Endothelial cell of umbilical vein (primary cell): ENCODE results near the gene MRPL58. TPM values are rescaled to one million over a fixed set of nuclear protein-coding genes. Genes with fewer than 3 reads are reported as not detected.

Experiments
- BruUV-seq: library from RNA; stranded (reverse); fragments of 400-500 nt; replicated peaks from 2 replicates; lab custom pipeline; 2021; lab: Mats Ljungman, UMichigan
- CTCF ChIA-PET: fragments of 300-600, 350-600 bp; sonication (Branson Sonifier 250); formaldehyde crosslinking; loops from one replicate; lab custom pipeline; 2021; ENCODE audit warnings: antibody characterized with exemption, inconsistent platforms; lab: Charles Lee
- POLR2A ChIA-PET: fragments of 300-600, 350-600 bp; sonication (Branson Sonifier 250); formaldehyde crosslinking; loops from one replicate; lab custom pipeline; 2021; ENCODE audit warnings: antibody characterized with exemption, inconsistent platforms; lab: Charles Lee
- DNase-seq: peaks from one replicate; pipeline ENCODE4 v3.0.0-alpha.2; 2011; ENCODE audit warnings: low read depth, low spot score
- FAIRE-seq: peaks from 2 replicates; lab custom pipeline; 2011; peaks lifted over from hg19 to GRCh38; lab: Jason Lieb, UNC
- H2AFZ ChIP-seq: 2 replicates; pipeline ENCODE4 v1.6.0; 2012; ENCODE audit warnings: low read depth, low read length, control low read depth, inconsistent platforms
- H3K27ac ChIP-seq: 2 replicates; pipeline ENCODE4 v1.5.1; 2011; ENCODE audit warnings: low read depth, mild to moderate bottlenecking, control low read depth, low read length, moderate library complexity; ENCODE audit not compliant: insufficient read depth
- H3K27me3 ChIP-seq, 2 experiments: 2 replicates each; pipeline versions ENCODE4 v1.6.0 to v1.6.1; 2011; ENCODE audit warnings: low read length in 2 of 2, mixed read lengths in 1 of 2; ENCODE audit not compliant: control insufficient read depth in 2 of 2, insufficient read depth in 2 of 2
- H3K36me3 ChIP-seq, 2 experiments: 2 replicates in 1 of 2; 3 replicates in 1 of 2; pipeline ENCODE4 v1.5.1; 2011; ENCODE audit warnings: low read length in 2 of 2, mild to moderate bottlenecking in 1 of 2, moderate library complexity in 1 of 2; ENCODE audit not compliant: control insufficient read depth in 2 of 2, insufficient read depth in 2 of 2; ENCODE audit errors: extremely low read depth in 1 of 2
- H3K4me1 ChIP-seq: 3 replicates; pipeline ENCODE4 v1.5.1; 2011; ENCODE audit warnings: mild to moderate bottlenecking, low read length; ENCODE audit not compliant: control insufficient read depth, insufficient read depth; ENCODE audit errors: extremely low read depth
- H3K4me2 ChIP-seq: 2 replicates; pipeline ENCODE4 v1.6.1; 2011; ENCODE audit warnings: low read length, control low read depth, mixed read lengths; ENCODE audit not compliant: insufficient read depth
- H3K4me3 ChIP-seq, 3 experiments: fragments of 200-600 bp in 1 of 3; sonication (generic), shearing (Covaris generic) in 1 of 3; replicated peaks in 1 of 3; 2 replicates each; pipeline ENCODE4 v1.5.1; 2011 to 2016; ENCODE audit warnings: control low read depth in 3 of 3, low read length in 3 of 3, mild to moderate bottlenecking in 2 of 3, inconsistent platforms in 1 of 3, low read depth in 1 of 3, moderate library complexity in 1 of 3; ENCODE audit not compliant: insufficient read depth in 1 of 3
- H3K79me2 ChIP-seq: 2 replicates; pipeline ENCODE4 v1.6.0; 2012; ENCODE audit warnings: low read length, inconsistent platforms; ENCODE audit not compliant: control insufficient read depth, insufficient read depth
- H3K9ac ChIP-seq: replicated peaks from 2 replicates; pipeline ENCODE3; 2011; ENCODE audit warnings: low read length, control low read depth; ENCODE audit not compliant: insufficient read depth; ENCODE audit errors: extremely low read depth
- H3K9me1 ChIP-seq: replicated peaks from 3 replicates; pipeline ENCODE4 v1.6.0; 2011; ENCODE audit warnings: mild to moderate bottlenecking, low read length; ENCODE audit not compliant: control insufficient read depth, insufficient read depth; ENCODE audit errors: extremely low read depth
- H3K9me3 ChIP-seq: replicated peaks from 2 replicates; pipeline ENCODE4 v1.5.1; 2012; ENCODE audit warnings: low read length, inconsistent platforms; ENCODE audit not compliant: control insufficient read depth, insufficient read depth
- H4K20me1 ChIP-seq: replicated peaks from 2 replicates; pipeline ENCODE3; 2011; ENCODE audit warnings: mild to moderate bottlenecking, low read length; ENCODE audit not compliant: control insufficient read depth, insufficient read depth; ENCODE audit errors: extremely low read depth
- CTCF ChIP-seq, 2 donors: IDR thresholded peaks; 1 replicate in 1 of 2; 2 replicates in 1 of 2; pipeline ENCODE4 v1.5.1; 2011; ENCODE audit warnings: low read length in 2 of 2, mild to moderate bottlenecking in 2 of 2, moderate library complexity in 2 of 2, control low read depth in 1 of 2, inconsistent platforms in 1 of 2, low read depth in 1 of 2; ENCODE audit not compliant: insufficient read depth in 1 of 2; ENCODE audit errors: extremely low read depth in 1 of 2
- EZH2 ChIP-seq: IDR thresholded peaks from 2 replicates; pipeline ENCODE4 v1.6.1; 2012; ENCODE audit warnings: borderline replicate concordance, low read depth, mild to moderate bottlenecking, moderate library complexity, low read length, inconsistent platforms; ENCODE audit not compliant: severe bottlenecking
- FOS ChIP-seq: IDR thresholded peaks from 2 replicates; pipeline ENCODE4 v1.6.1; 2011; ENCODE audit warnings: mild to moderate bottlenecking, low read length, moderate library complexity, borderline replicate concordance; ENCODE audit not compliant: insufficient read depth
- GATA2 ChIP-seq: IDR thresholded peaks from 2 replicates; pipeline ENCODE4 v1.7.0; 2011; ENCODE audit warnings: low read depth, mild to moderate bottlenecking, moderate library complexity, mixed read lengths, low read length; ENCODE audit not compliant: insufficient read length, insufficient read depth
- JUN ChIP-seq: IDR thresholded peaks from 2 replicates; pipeline ENCODE4 v1.6.1; 2011; ENCODE audit warnings: borderline replicate concordance, low read depth; ENCODE audit not compliant: insufficient read length, insufficient read depth
- MAX ChIP-seq: IDR thresholded peaks from 2 replicates; pipeline ENCODE4 v1.6.1; 2011; ENCODE audit not compliant: insufficient read depth, insufficient read length
- MYC ChIP-seq: IDR thresholded peaks from one replicate; pipeline ENCODE4 v1.6.1; 2011; ENCODE audit warnings: mild to moderate bottlenecking, low read depth, low read length
- POLR2A ChIP-seq: IDR thresholded peaks from 2 replicates; pipeline ENCODE4 v1.6.1; 2012; ENCODE audit warnings: low read depth, mild to moderate bottlenecking, control low read depth, low read length
- POLR2AphosphoS5 ChIP-seq: IDR thresholded peaks from 2 replicates; pipeline ENCODE4 v1.6.1; 2012; ENCODE audit warnings: low read depth, mild to moderate bottlenecking, control low read depth, low read length, moderate library complexity; ENCODE audit not compliant: insufficient read depth
- dilution Hi-C: fragments of 300-500 bp; cut with MboI; formaldehyde crosslinking; loops from one replicate; pipeline ENCODE4 v1.15.0; 2019; ENCODE audit warnings: low sequenced_read_pairs; ENCODE audit not compliant: extremely low pct_ligation_motif_present
- intact Hi-C: fragments of 100-400 bp; cut with micrococcal nuclease; formaldehyde crosslinking; loops from one replicate; pipeline ENCODE4 v1.10.0; 2022
- polyA plus RNA-seq, 4 experiments: library from polyadenylated mRNA; depleted of rRNA in 3 of 4; stranded (reverse) in 3 of 4; unstranded in 1 of 4; fragments of >200 nt; gene quantifications; 2 replicates each; pipeline versions ENCODE4 v1.2.1 to v1.2.3, GENCODE V29; 2011 to 2012; ENCODE audit warnings: missing spikeins in 1 of 4
- total RNA-seq: library from RNA; stranded (reverse); gene quantifications from 2 replicates; pipeline ENCODE4 v1.2.3, GENCODE V29; 2021

Gene MRPL58
- total and polyA plus RNA-seq, 2 donors (not counting 3 experiments of a cell fraction or from before 2014, with no cell fraction given), result 38.0 to 43.7 TPM

DNA sequence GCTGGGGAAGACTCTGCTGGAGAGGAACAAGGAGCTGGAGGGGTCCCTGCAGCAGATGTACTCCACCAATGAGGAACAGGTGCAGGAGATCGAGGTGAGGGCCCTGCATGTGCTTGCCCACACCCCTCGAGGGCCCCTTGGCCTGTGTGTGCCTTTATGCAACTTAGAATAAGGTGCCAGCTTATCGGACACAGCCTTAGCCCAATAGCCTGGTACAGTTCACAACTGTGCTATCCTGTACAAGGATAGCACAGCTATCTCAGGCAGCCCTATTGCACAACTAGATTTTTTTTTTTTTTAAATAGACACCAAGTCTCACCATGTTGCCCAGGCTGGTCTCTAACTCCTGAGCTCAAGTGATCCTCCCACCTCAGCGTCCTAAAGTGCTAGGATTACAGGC, 12.9 kb upstream of the MRPL58 start:
- Histone ChIP-seq H4K20me1 (no peaks in the 10 kb centered on the region), H3K4me3 (no peak overlapping the region), H3K4me2 (no peak overlapping the region), H3K9me3 (no peaks in the 10 kb centered on the region), H3K27ac (no peak overlapping the region), H3K36me3 (peaks cover 0 to 37% of the 10 kb centered on the region in 2 experiments), H2AFZ (no peak overlapping the region), H3K79me2 (peaks cover 2% of the 10 kb centered on the region), H3K9ac (no peak overlapping the region), H3K9me1 (no peaks in the 10 kb centered on the region), H3K4me1 (no peaks in the 10 kb centered on the region), H3K27me3 (no peaks in the 10 kb centered on the region)
- POLR2A ChIA-PET, result no interaction called here
- CTCF ChIA-PET, result interaction anchor here (1.8 to 2.3 kb wide), 3 partner anchors 13 to 42 kb away, joined by 7 to 11 read pairs (median 8); partner anchors contain the start of gene MRPL58
- dilution Hi-C loops (no loop called here), intact Hi-C loops (no loop called here)
- BruUV-seq, result no TSS peak
- FAIRE-seq (no peak), DNase-seq (no peak)
- TF ChIP-seq JUN (no peak), GATA2 (no peak), EZH2 (no peak), POLR2AphosphoS5 (no peak), MAX (no peak), FOS (no peak), POLR2A (no peak), CTCF (IDR thresholded peaks at IDR 0.05; ENCODE audit: extremely low read depth in 1 of 2, insufficient read depth in 1 of 2, low read depth in 1 of 2, low read length in 2 of 2) (no peak), MYC (no peak)
